Activated T-helper 1 cell treated with anti-CD3 and anti-CD28 coated beads, Interleukin-12 subunit alpha, Interleukin-12 subunit beta, Interleukin-2, Interleukin-4 antibody, amounts not matched to agents 30 ng/mL and 10 ng/mL and 1 ng/mL, durations not matched to agents 14 hours and 24 hours and 36 hours (primary cell): Measurements from ENCODE around the gene RBM20. TPM values are rescaled to one million over a fixed set of nuclear protein-coding genes. Genes with fewer than 3 reads are reported as not detected.
A peak's percentile ranks its signal among the peaks of the same experiment; 100 is the strongest.

Experiments used
- DNase-seq: peaks from one replicate; pipeline ENCODE4 v3.0.0; 2021; ENCODE audit warnings: low spot score
- H3K27ac Mint-ChIP-seq: one replicate; pipeline ENCODE4 v1.8.0; 2021; ENCODE audit warnings: mild to moderate bottlenecking, mixed read lengths
- H3K27me3 Mint-ChIP-seq: one replicate; pipeline ENCODE4 v1.8.0; 2022; ENCODE audit warnings: mild to moderate bottlenecking, moderate library complexity, mixed read lengths; ENCODE audit not compliant: insufficient read depth
- H3K36me3 Mint-ChIP-seq: one replicate; pipeline ENCODE4 v1.8.0; 2021; ENCODE audit warnings: low read depth, mixed read lengths
- H3K4me1 Mint-ChIP-seq: one replicate; pipeline ENCODE4 v1.8.0; 2021; ENCODE audit warnings: low read depth, mixed read lengths
- H3K4me3 Mint-ChIP-seq: one replicate; pipeline ENCODE4 v1.8.0; 2021; ENCODE audit warnings: mild to moderate bottlenecking, moderate library complexity, mixed read lengths
- H3K9me3 Mint-ChIP-seq: one replicate; pipeline ENCODE4 v1.8.0; 2021; ENCODE audit warnings: mixed read lengths
- intact Hi-C: fragments of 100-400 bp; cut with micrococcal nuclease; formaldehyde crosslinking; loops from one replicate; pipeline ENCODE4 v1.15.1; 2024
- total RNA-seq: library from RNA; stranded (reverse); gene quantifications from 2 replicates; pipeline ENCODE4 v1.2.3, GENCODE V29; 2022

The RBM20 gene
- total RNA-seq, 1 donor from 2014 or later, result not detected

DNA sequence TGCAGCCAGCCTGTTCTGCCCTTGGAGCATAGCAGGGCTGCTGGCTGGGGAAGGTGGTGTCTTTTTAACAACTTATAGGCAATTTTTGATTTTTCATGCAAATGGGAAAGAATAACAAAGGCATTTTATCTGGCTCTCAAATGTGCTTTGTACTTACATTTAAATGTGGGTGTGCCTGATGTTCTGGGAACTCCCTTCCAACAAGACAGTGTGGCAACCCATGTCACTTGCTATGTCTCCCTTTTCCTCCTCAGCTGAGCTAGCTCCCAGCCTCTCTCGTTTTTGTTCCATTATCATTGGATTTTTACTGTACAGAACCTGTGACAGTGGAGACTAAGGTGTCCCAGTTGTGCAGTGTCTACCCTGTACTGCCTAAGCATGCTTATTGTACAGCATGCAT lies 134.1 kb downstream of the RBM20 start:
- no peak for DNase-seq
- Mint-ChIP-seq H3K4me1 (peaks cover 69% of the 10 kb centered on the region), H3K9me3 (peaks cover 6% of the 10 kb centered on the region), H3K27ac (no peak overlapping the region), H3K36me3 (peaks cover 4% of the 10 kb centered on the region), H3K4me3 (no peak overlapping the region), H3K27me3 (no peaks in the 10 kb centered on the region)
- intact Hi-C loops, result loop anchor here (10.0 kb wide), 1 partner anchor 353 kb away; no protein-coding TSS in a partner anchor

DNA sequence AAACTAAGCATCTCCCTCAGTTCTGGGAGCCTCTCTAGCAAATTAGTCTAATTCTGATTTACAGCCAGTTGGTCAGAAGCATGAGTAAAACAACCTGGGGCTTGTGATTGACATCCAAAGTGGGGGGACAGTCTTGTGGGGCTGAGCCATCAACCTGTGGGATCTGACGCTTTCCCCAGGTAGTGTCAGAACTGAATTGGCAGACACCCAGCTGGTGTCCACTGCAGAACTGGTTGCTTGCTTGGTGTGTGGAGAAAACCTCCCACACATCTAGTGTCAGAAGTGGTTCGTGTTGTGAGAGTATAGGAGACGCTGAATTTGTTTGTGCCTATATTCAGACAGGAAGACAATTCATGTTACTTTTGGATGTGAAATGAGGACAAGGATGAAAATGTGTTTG lies 135.4 kb downstream of the RBM20 start:
- H3K27me3 Mint-ChIP-seq, result no peaks in the 10 kb centered on the region
- no peak for DNase-seq
- intact Hi-C loops, result loop anchor here (10.0 kb wide), 1 partner anchor 355 kb away; no protein-coding TSS in a partner anchor
- no peak overlapping the region for H3K4me3 Mint-ChIP-seq
- peaks cover 8% of the 10 kb centered on the region for H3K36me3 Mint-ChIP-seq
- H3K9me3 Mint-ChIP-seq, result peaks cover 9% of the 10 kb centered on the region
- peaks cover 72% of the 10 kb centered on the region for H3K4me1 Mint-ChIP-seq
- peak overlapping the region; percentile 53 for H3K27ac Mint-ChIP-seq

GRCh38 chr10:110780704-110781103 lies 136.6 kb downstream of the RBM20 start:
- Mint-ChIP-seq H3K4me1 (peaks cover 72% of the 10 kb centered on the region), H3K27ac (no peak overlapping the region), H3K4me3 (no peak overlapping the region), H3K9me3 (peaks cover 9% of the 10 kb centered on the region), H3K27me3 (no peaks in the 10 kb centered on the region), H3K36me3 (peaks cover 8% of the 10 kb centered on the region)
- DNase-seq, result no peak
- intact Hi-C loops, result no loop called here

DNA sequence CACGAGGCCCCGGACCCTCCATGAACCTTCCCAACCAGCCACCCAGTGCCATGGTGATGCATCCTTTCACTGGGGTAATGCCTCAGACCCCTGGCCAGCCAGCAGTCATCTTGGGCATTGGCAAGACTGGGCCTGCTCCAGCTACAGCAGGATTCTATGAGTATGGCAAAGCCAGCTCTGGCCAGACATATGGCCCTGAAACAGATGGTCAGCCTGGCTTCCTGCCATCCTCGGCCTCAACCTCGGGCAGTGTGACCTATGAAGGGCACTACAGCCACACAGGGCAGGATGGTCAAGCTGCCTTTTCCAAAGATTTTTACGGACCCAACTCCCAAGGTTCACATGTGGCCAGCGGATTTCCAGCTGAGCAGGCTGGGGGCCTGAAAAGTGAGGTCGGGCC lies 137.0 kb downstream of the RBM20 start:
- DNase-seq, result no peak
- H3K27me3 Mint-ChIP-seq, result no peaks in the 10 kb centered on the region
- H3K9me3 Mint-ChIP-seq, result peaks cover 9% of the 10 kb centered on the region
- no peak overlapping the region for H3K4me3 Mint-ChIP-seq
- intact Hi-C loops, result no loop called here
- H3K36me3 Mint-ChIP-seq, result peaks cover 8% of the 10 kb centered on the region
- H3K4me1 Mint-ChIP-seq, result peaks cover 76% of the 10 kb centered on the region
- no peak overlapping the region for H3K27ac Mint-ChIP-seq

GRCh38 chr10:110782616-110783015 lies 138.5 kb downstream of the RBM20 start:
- Mint-ChIP-seq H3K4me1 (peaks cover 69% of the 10 kb centered on the region), H3K9me3 (peaks cover 6% of the 10 kb centered on the region), H3K4me3 (no peak overlapping the region), H3K27ac (peak overlapping the region; percentile 11), H3K36me3 (peaks cover 7% of the 10 kb centered on the region), H3K27me3 (no peaks in the 10 kb centered on the region)
- intact Hi-C loops, result loop anchor here (1.0 to 2.0 kb wide), 2 partner anchors 8 to 20 kb away; no protein-coding TSS in a partner anchor
- DNase-seq, result no peak

- Mint-ChIP-seq H3K4me3 (peak overlapping the region; percentile 15), H3K36me3 (peaks cover 7% of the 10 kb centered on the region), H3K4me1 (peaks cover 59% of the 10 kb centered on the region), H3K9me3 (peaks cover 6% of the 10 kb centered on the region), H3K27ac (peak overlapping the region; percentile 84), H3K27me3 (no peaks in the 10 kb centered on the region)
- peak; percentile 55 for DNase-seq
- intact Hi-C loops, result loop anchor here (1.0 to 2.0 kb wide), 2 partner anchors 9 to 19 kb away; no protein-coding TSS in a partner anchor
These were observed 139.5 kb downstream of the RBM20 start for GRCh38 chr10:110783509-110784107.

GRCh38 chr10:110784198-110784597 lies 140.1 kb downstream of the RBM20 start:
- Mint-ChIP-seq H3K4me1 (peaks cover 54% of the 10 kb centered on the region), H3K27me3 (no peaks in the 10 kb centered on the region), H3K27ac (peak overlapping the region; percentile 84), H3K4me3 (peak overlapping the region; percentile 15), H3K36me3 (peaks cover 7% of the 10 kb centered on the region), H3K9me3 (peaks cover 6% of the 10 kb centered on the region)
- DNase-seq, result no peak
- intact Hi-C loops, result no loop called here

DNA sequence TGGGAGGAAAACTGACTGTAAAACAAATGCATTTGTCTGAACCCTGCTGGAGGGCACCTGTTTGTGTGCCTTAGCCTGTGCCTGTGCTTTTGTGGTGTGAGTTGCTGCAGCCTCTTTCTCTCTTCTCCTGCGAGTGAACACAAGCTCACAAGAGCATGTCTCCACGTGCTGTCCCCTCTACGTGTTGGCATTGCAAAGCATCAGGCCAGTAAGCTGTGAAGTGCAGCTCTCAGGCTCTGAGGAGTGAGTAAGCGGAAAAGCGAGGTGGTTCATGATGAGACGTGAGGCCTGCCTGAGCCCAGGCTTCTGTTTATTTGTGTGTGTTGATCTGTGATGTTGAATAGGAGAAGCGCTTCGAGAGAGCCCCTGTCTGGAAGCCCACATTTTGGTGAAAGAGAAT lies 142.0 kb downstream of the RBM20 start:
- Mint-ChIP-seq H3K4me1 (peaks cover 42% of the 10 kb centered on the region), H3K27me3 (no peaks in the 10 kb centered on the region), H3K4me3 (no peak overlapping the region), H3K27ac (peak overlapping the region; percentile 76), H3K36me3 (peaks cover 4% of the 10 kb centered on the region), H3K9me3 (peaks cover 6% of the 10 kb centered on the region)
- intact Hi-C loops, result no loop called here
- DNase-seq, result no peak

DNA sequence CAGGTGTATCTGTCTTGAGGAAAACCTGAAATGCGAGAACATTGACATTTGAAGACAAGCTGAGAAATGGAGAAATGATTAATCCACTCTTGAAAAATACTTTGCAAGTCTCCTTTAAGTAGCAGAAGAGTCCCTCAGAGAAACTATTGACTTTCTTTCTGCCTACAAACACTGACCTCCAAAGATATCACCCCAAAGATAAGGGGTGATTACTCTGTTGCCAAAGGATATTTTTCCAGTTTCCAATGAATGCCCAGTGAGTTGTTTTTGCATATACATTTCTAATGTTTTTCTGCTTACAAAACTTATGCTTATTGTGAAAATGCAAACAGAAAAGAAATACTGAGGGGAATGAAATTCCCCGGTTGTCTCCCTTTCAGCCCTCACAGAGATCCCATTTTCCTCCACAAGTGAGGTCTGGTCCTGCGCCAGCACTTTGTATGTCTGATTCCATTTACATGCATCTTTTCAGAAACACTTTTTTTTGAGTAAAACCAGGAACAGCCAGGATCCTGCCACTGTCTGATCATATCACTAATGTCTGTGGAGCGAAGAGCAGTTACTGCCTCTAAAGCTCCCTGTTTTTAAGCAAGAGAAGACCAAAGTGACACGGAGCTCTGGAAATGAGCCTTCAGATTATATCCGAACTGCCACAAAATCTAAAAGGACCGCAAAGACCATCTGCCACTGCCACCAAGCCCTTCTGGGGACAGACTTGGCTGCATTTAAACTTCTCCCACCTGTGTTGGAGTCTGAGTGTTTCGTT lies 144.7 kb downstream of the RBM20 start:
- peaks cover under 1% of the 10 kb centered on the region for H3K27me3 Mint-ChIP-seq

GRCh38 chr10:110789604-110790433 lies 145.7 kb downstream of the RBM20 start:
- intact Hi-C loops, result no loop called here
- H3K4me3 Mint-ChIP-seq, result no peak overlapping the region
- no peaks in the 10 kb centered on the region for H3K36me3 Mint-ChIP-seq
- H3K4me1 Mint-ChIP-seq, result peaks cover 19% of the 10 kb centered on the region
- no peaks in the 10 kb centered on the region for H3K9me3 Mint-ChIP-seq
- peaks cover 4% of the 10 kb centered on the region for H3K27me3 Mint-ChIP-seq
- DNase-seq, result no peak
- H3K27ac Mint-ChIP-seq, result no peak overlapping the region

More for the DNA sequence above, 144.7 kb downstream of the RBM20 start:
- peaks cover 2% of the 10 kb centered on the region for H3K36me3 Mint-ChIP-seq
- intact Hi-C loops, result no loop called here
- no peaks in the 10 kb centered on the region for H3K9me3 Mint-ChIP-seq
- no peak overlapping the region for H3K4me3 Mint-ChIP-seq
- DNase-seq, result no peak
- peaks cover 29% of the 10 kb centered on the region for H3K4me1 Mint-ChIP-seq
- no peak overlapping the region for H3K27ac Mint-ChIP-seq

- Mint-ChIP-seq H3K4me1 (peaks cover 7% of the 10 kb centered on the region), H3K27me3 (peaks cover 4% of the 10 kb centered on the region), H3K27ac (no peak overlapping the region), H3K36me3 (no peaks in the 10 kb centered on the region), H3K9me3 (no peaks in the 10 kb centered on the region), H3K4me3 (no peak overlapping the region)
- intact Hi-C loops, result no loop called here
- no peak for DNase-seq
These were observed 146.9 kb downstream of the RBM20 start for GRCh38 chr10:110790913-110791506.

DNA sequence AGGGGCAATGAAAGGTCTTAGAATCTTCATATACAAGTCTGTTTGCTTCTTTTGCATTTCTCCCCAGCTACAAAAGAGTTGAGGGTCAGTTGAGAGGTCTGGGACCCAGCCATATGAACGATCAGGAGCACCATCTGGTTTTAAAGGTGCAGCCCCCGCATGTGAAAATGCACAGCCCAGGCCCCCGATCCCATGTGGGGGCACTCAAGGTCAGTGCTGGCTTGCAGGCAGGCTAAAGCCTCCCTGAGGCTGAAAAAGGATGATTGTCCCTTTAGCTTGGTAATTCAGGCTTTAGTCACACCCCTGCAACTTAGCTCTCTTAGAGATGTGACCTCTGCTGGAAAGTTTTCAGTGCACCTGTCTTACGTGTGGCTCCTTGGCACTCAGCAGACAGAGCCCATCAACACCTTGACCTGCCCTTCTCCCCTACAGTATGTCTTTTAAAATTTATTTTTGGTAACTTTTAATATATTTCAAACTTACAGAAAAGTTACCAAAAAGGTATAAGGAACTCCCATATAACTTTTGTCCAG lies 147.5 kb downstream of the RBM20 start:
- H3K36me3 Mint-ChIP-seq, result no peaks in the 10 kb centered on the region
- intact Hi-C loops, result no loop called here
- no peaks in the 10 kb centered on the region for H3K9me3 Mint-ChIP-seq
- DNase-seq, result no peak
- H3K4me1 Mint-ChIP-seq, result peaks cover 1% of the 10 kb centered on the region
- no peak overlapping the region for H3K27ac Mint-ChIP-seq
- H3K27me3 Mint-ChIP-seq, result peaks cover 4% of the 10 kb centered on the region
- no peak overlapping the region for H3K4me3 Mint-ChIP-seq
